ENCODE results near the gene PHACTR2. TPM values are rescaled to one million over a fixed set of nuclear protein-coding genes. Genes with fewer than 3 reads are reported as not detected.

The PHACTR2 gene
- total RNA-seq, 2 experiments from 2014 or later, result 13.5 to 14.6 TPM

DNA sequence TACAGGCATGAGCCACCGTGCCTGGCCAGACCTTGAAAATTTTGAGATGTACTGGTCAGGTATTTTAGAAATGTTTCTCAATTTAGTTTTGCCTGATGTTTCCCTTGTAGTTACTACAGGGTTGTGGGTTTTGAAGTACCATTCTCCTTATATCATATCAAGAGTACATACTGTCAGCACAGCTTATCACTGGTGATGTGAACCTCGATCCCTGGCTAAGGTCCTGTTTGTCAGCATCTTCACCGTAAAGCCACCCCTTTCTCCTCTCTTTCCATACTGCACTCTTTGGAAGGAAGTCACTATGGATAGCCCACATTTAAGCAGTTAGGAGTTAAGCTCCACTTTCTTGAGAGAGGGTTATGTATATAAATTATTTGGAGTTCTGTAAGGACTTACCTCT, 27.8 kb downstream of the PHACTR2 start:
- Mint-ChIP-seq H3K4me1 (ENCODE audit: low read depth) (no peaks in the 10 kb centered on the region), H3K9me3 (peaks cover 5% of the 10 kb centered on the region), H3K4me3 (no peak overlapping the region), H3K36me3 (ENCODE audit: low read depth) (no peaks in the 10 kb centered on the region), H3K27me3 (no peaks in the 10 kb centered on the region), H3K27ac (no peak overlapping the region)
- DNase-seq, result no peak
- intact Hi-C loops (cut with micrococcal nuclease), result no loop called here
- ChIA-PET POLR2A (interaction anchor here (0.6 kb wide), 1 partner anchor 182 kb away, joined by 3 read pairs; no protein-coding TSS in a partner anchor), CTCF (no interaction called here)
- ATAC-seq, result no peak
- TF ChIP-seq, protein P1, sequence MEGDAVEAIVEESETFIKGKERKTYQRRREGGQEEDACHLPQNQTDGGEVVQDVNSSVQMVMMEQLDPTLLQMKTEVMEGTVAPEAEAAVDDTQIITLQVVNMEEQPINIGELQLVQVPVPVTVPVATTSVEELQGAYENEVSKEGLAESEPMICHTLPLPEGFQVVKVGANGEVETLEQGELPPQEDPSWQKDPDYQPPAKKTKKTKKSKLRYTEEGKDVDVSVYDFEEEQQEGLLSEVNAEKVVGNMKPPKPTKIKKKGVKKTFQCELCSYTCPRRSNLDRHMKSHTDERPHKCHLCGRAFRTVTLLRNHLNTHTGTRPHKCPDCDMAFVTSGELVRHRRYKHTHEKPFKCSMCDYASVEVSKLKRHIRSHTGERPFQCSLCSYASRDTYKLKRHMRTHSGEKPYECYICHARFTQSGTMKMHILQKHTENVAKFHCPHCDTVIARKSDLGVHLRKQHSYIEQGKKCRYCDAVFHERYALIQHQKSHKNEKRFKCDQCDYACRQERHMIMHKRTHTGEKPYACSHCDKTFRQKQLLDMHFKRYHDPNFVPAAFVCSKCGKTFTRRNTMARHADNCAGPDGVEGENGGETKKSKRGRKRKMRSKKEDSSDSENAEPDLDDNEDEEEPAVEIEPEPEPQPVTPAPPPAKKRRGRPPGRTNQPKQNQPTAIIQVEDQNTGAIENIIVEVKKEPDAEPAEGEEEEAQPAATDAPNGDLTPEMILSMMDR (IDR thresholded peaks at IDR 0.05), result no peak

DNA sequence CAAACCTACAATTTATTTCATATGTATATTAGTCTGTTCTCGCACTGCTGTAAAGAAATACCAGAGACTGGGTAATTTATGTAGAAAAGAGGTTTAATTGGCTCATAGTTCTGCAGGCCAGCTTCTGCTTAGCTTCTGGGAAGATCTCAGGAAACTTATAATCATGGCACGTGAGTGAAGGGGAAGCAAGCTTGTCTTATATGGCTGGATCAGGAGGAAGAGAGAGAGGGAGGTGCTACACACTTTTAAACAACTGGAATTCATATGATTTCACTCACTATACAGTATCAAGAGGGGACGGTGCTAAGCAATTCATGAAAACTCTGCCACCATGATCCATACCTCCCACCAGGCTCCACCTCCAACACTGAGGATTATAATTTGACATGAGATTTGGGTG, 29.9 kb downstream of the PHACTR2 start:
- ChIA-PET CTCF (no interaction called here), POLR2A (interaction anchor here (0.6 kb wide), 1 partner anchor 49 kb away, joined by 3 read pairs; no protein-coding TSS in a partner anchor)
- ATAC-seq (no peak), DNase-seq (no peak)
- Mint-ChIP-seq H3K27me3 (no peaks in the 10 kb centered on the region), H3K36me3 (ENCODE audit: low read depth) (no peaks in the 10 kb centered on the region), H3K27ac (no peak overlapping the region), H3K4me1 (ENCODE audit: low read depth) (no peaks in the 10 kb centered on the region), H3K9me3 (peaks cover 5% of the 10 kb centered on the region), H3K4me3 (no peak overlapping the region)
- TF ChIP-seq, protein P1 (IDR thresholded peaks at IDR 0.05), result no peak
- intact Hi-C loops (cut with micrococcal nuclease), result no loop called here

DNA sequence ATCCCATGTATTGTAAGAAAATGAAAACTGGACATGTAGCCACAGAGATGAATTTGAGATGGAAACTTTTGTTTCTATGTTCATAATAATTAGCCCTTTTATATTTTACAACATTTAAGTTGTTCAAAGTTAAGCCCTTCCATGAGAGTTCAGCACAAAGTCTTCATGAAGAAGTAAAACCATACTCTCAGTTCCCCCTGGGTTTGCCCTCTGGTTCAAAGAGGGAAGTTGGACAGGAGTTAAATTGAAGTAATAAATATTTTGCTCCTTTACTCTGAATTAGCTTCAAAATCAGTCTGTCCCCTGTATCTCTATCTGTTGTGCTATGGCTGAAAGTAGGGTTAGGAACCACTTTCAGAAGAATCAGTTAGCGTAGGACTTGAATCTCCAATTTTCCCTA, 31.1 kb downstream of the PHACTR2 start:
- no peaks in the 10 kb centered on the region for H3K4me1 Mint-ChIP-seq (ENCODE audit: low read depth)
- H3K27me3 Mint-ChIP-seq, result no peaks in the 10 kb centered on the region
- H3K9me3 Mint-ChIP-seq, result peaks cover 5% of the 10 kb centered on the region
- DNase-seq, result no peak
- H3K27ac Mint-ChIP-seq, result no peak overlapping the region
- TF ChIP-seq, protein P1 (IDR thresholded peaks at IDR 0.05), result no peak
- ChIA-PET POLR2A (no interaction called here), CTCF (no interaction called here)
- H3K4me3 Mint-ChIP-seq, result no peak overlapping the region
- no peak for ATAC-seq
- no peaks in the 10 kb centered on the region for H3K36me3 Mint-ChIP-seq (ENCODE audit: low read depth)
- intact Hi-C loops (cut with micrococcal nuclease), result no loop called here

- ATAC-seq (no peak), DNase-seq (no peak)
- H3K4me1 Mint-ChIP-seq (ENCODE audit: low read depth), result no peaks in the 10 kb centered on the region
- POLR2A ChIA-PET, result interaction anchor here (0.6 kb wide), 1 partner anchor 15 kb away, joined by 3 read pairs; no protein-coding TSS in a partner anchor
- H3K9me3 Mint-ChIP-seq, result peaks cover 5% of the 10 kb centered on the region
- CTCF ChIA-PET, result no interaction called here
- H3K27me3 Mint-ChIP-seq, result no peaks in the 10 kb centered on the region
- TF ChIP-seq, protein P1 (IDR thresholded peaks at IDR 0.05), result no peak
- H3K36me3 Mint-ChIP-seq (ENCODE audit: low read depth), result no peaks in the 10 kb centered on the region
- intact Hi-C loops (cut with micrococcal nuclease), result no loop called here
- H3K4me3 Mint-ChIP-seq, result no peak overlapping the region
- H3K27ac Mint-ChIP-seq, result no peak overlapping the region
These were observed 33.9 kb downstream of the PHACTR2 start for GRCh38 chr6:143711714-143712113.

DNA sequence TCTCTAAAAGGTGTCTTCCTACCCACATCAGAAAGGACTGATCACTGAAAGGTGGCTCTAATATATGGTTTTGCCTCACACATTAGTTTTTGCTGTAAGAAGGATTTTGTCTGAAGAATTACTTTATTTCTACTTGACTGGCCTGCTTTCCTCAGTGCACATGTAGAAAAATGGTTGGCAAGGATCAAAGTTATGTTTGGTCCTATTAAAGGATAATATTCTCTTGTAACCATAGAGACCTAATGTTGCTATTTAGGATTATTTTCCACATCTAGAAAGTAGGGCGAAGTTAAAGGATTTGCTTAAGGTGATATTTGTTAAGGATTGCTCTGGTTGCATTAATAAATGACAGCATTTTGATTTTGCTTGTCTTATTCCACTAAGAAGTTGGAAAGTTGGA, 40.7 kb downstream of the PHACTR2 start:
- TF ChIP-seq, protein P1 (IDR thresholded peaks at IDR 0.05), result no peak
- no peak overlapping the region for H3K27ac Mint-ChIP-seq
- ATAC-seq (no peak), DNase-seq (no peak)
- ChIA-PET CTCF (no interaction called here), POLR2A (no interaction called here)
- intact Hi-C loops (cut with micrococcal nuclease), result no loop called here
- H3K36me3 Mint-ChIP-seq (ENCODE audit: low read depth), result peaks cover 4% of the 10 kb centered on the region
- no peaks in the 10 kb centered on the region for H3K4me1 Mint-ChIP-seq (ENCODE audit: low read depth)
- no peaks in the 10 kb centered on the region for H3K27me3 Mint-ChIP-seq
- H3K4me3 Mint-ChIP-seq, result no peak overlapping the region
- H3K9me3 Mint-ChIP-seq, result no peaks in the 10 kb centered on the region

Data from activated CD8-positive, alpha-beta T cell treated with anti-CD3 and anti-CD28 coated beads for 36 hours (primary cell).